Measurements from ENCODE around the gene WRNIP1.
A peak's percentile ranks its signal among the peaks of the same experiment; 100 is the strongest.

The WRNIP1 gene

GRCh38 chr6:2766767-2767656 lies 1.8 kb downstream of the WRNIP1 start:
- no peak for DNase-seq (ENCODE audit: low spot score)
- no peak for TF ChIP-seq CTCF (IDR thresholded peaks at IDR 0.05)
- peak overlapping the region; percentile 91 for H3K4me3 ChIP-seq
- peak overlapping the region; percentile 94 to 97 for H3K27ac ChIP-seq

DNA sequence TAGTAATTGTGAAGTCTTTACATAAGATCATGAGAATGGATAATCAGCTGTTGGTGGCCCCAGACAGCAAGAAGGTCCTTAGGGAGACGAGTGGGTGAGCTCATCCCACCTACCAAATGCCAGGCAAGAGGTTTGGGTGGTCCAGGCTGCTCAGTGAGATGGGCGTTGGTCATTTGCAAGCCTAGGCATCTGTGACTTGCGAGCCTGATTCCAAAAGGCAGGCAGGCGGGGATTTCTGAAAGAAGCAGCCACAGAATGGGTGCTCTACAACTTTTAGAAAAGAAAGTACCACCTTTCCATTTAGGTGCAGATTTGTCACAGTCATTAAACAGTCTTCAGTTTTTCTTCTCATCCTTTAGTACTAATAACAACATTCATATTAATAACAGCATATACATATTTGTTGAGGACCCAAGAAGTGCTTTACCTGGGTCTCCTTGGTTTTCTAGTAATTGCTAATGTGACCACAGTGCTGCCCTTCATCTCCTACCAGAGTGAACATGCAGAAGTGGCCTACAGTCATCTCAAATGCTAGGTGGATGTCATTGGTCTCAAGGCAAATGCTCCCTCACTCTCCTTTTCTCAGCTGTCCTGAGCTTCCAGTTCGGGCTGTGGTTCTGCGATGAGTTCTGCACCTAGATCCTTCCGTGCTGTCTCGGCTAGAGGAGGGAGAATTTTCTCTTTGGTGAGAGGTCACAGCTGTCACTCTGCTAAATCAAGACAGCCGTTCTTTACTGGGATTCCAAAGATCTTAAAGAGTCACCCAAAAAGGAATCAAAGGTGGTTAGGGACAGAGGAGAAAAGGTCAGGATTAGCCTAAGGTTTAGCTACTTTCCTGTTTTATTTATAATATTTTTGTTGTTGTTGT lies 2.7 kb downstream of the WRNIP1 start:
- H3K27ac ChIP-seq = peak overlapping the region; percentile 94 to 97
- no peak for TF ChIP-seq CTCF (IDR thresholded peaks at IDR 0.05)
- peak overlapping the region; percentile 91 for H3K4me3 ChIP-seq
- no peak for DNase-seq (ENCODE audit: low spot score)

- peak overlapping the region; percentile 91 for H3K4me3 ChIP-seq
- no peak for DNase-seq (ENCODE audit: low spot score)
- H3K27ac ChIP-seq = peak overlapping the region; percentile 94 to 97
- TF ChIP-seq CTCF (IDR thresholded peaks at IDR 0.05) = no peak
Observed at GRCh38 chr6:2768696-2769095, 3.5 kb downstream of the WRNIP1 start.

DNA sequence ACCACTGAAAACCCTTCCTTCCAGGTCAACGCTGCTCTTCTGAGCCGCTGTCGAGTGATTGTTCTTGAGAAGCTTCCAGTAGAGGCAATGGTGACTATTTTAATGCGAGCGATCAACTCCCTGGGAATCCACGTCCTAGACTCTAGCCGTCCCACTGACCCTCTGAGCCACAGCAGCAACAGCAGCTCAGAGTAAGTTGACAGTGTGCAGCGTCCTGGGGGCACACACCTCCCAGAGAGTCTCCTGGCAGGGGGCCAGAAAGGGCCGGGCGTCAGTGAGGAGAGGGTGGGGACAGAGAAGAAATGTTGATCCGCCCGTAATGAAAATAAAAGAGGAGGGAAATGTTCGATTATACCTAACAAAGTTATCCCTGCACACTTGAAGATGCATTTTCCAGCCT lies 5.0 kb downstream of the WRNIP1 start:
- H3K4me3 ChIP-seq = peak overlapping the region; percentile 55
- no peak for DNase-seq (ENCODE audit: low spot score)
- H3K27ac ChIP-seq = peak overlapping the region; percentile 68 to 73
- TF ChIP-seq CTCF (IDR thresholded peaks at IDR 0.05) = no peak

GRCh38 chr6:2771079-2771478 lies 5.9 kb downstream of the WRNIP1 start:
- peak overlapping the region; percentile 55 for H3K4me3 ChIP-seq
- H3K27ac ChIP-seq = peak overlapping the region; percentile 66 to 68
- TF ChIP-seq CTCF (IDR thresholded peaks at IDR 0.05) = no peak
- no peak for DNase-seq (ENCODE audit: low spot score)

GRCh38 chr6:2772840-2773239 lies 7.6 kb downstream of the WRNIP1 start:
- Histone ChIP-seq H3K27ac (peak overlapping the region; percentile 1 to 28), H3K4me3 (no peak overlapping the region)
- no peak for TF ChIP-seq CTCF (IDR thresholded peaks at IDR 0.05)
- no peak for DNase-seq (ENCODE audit: low spot score)

Measured in coronary artery (tissue), 2 donors.